HCT116 (cell line): Measurements from ENCODE around the gene NT5C3A. TPM values are rescaled to one million over a fixed set of nuclear protein-coding genes. Genes with fewer than 3 reads are reported as not detected.
"Not testable (repeated sequence)": the region's sequence is repeated elsewhere in the genome, so short reads cannot be mapped to it uniquely, and the experiment has no call there.

Experiments
- ATAC-seq: fragments of 200-7000 bp; cut with Tn5 transposase; 2 replicates; pipeline ENCODE4 v1.9.1; 2020; ENCODE audit warnings: mild to moderate bottlenecking, moderate library complexity
- BruUV-seq: library from RNA; stranded (reverse); fragments of 400-500 nt; replicated peaks from 2 replicates; lab custom pipeline; 2021; lab: Mats Ljungman, UMichigan
- CTCF ChIA-PET: fragments of 300-600 bp; sonication (Branson Sonifier 250); formaldehyde crosslinking; loops from one replicate; lab custom pipeline; 2021; ENCODE audit warnings: antibody characterized with exemption; lab: Charles Lee
- POLR2A ChIA-PET: fragments of 300-600, 350-600 bp; sonication (Branson Sonifier 250); formaldehyde crosslinking; loops from one replicate; lab custom pipeline; 2021; ENCODE audit warnings: antibody characterized with exemption; lab: Charles Lee
- RAD21 ChIA-PET, 2 experiments: fragments of 300-600 bp; sonication (Branson Sonifier 250); formaldehyde crosslinking; loops; one replicate each; lab custom pipeline; 2023; ENCODE audit warnings: low total read pairs in 2 of 2; ENCODE audit not compliant: uncharacterized antibody in 2 of 2, unreplicated experiment in 2 of 2, low non-redundant PET in 1 of 2; lab: Charles Lee
- DNase-seq: peaks from one replicate; pipeline ENCODE4 v3.0.0-alpha.2; 2010; ENCODE audit warnings: low read depth, low spot score
- H2AFZ ChIP-seq: fragments of 200-600 bp; shearing (Covaris generic), sonication (generic); 2 replicates; pipeline ENCODE4 v1.6.1; 2017; ENCODE audit warnings: low read depth, mixed run types, mixed read lengths, antibody characterized with exemption, low read length; ENCODE audit not compliant: poor library complexity, severe bottlenecking
- H3K27ac ChIP-seq: 2 replicates; pipeline ENCODE4 v1.5.1; 2012; ENCODE audit warnings: low read depth, low read length
- H3K27me3 ChIP-seq: fragments of 200-600 bp; sonication (generic); 2 replicates; pipeline ENCODE4 v1.6.1; 2016; ENCODE audit warnings: mixed run types, low read length, mixed read lengths; ENCODE audit not compliant: insufficient read depth
- H3K36me3 ChIP-seq, 2 experiments: fragments of 200-500 bp in 1 of 2; fragments of 200-600 bp in 1 of 2; sonication (Bioruptor generic) in 1 of 2; sonication (generic) in 1 of 2; 2 replicates each; pipeline versions ENCODE4 v1.5.1 to v1.6.1; 2014 to 2016; ENCODE audit warnings: low read length in 2 of 2, inconsistent platforms in 1 of 2, mixed read lengths in 1 of 2, mixed run types in 1 of 2; ENCODE audit not compliant: insufficient read depth in 2 of 2, control insufficient read depth in 1 of 2
- H3K4me1 ChIP-seq, 2 experiments: fragments of 200-600 bp in 1 of 2; sonication (generic) in 1 of 2; 2 replicates each; pipeline versions ENCODE4 v1.5.1 to v1.6.1; 2012 to 2017; ENCODE audit warnings: low read length in 2 of 2, inconsistent platforms in 1 of 2, mild to moderate bottlenecking in 1 of 2, mixed read lengths in 1 of 2, mixed run types in 1 of 2, moderate library complexity in 1 of 2; ENCODE audit not compliant: insufficient read depth in 2 of 2, control insufficient read depth in 1 of 2
- H3K4me2 ChIP-seq: fragments of 200-600 bp; sonication (generic); 2 replicates; pipeline ENCODE4 v1.6.1; 2017; ENCODE audit warnings: mixed run types, low read length, mixed read lengths
- H3K4me3 ChIP-seq, 2 experiments: fragments of 200-600 bp in 1 of 2; sonication (generic) in 1 of 2; replicated peaks in 1 of 2; 2 replicates each; pipeline ENCODE4 v1.5.1; 2011 to 2016; ENCODE audit warnings: low read length in 2 of 2, control low read depth in 1 of 2, low read depth in 1 of 2, mild to moderate bottlenecking in 1 of 2, mixed read lengths in 1 of 2, mixed run types in 1 of 2
- H3K79me2 ChIP-seq: fragments of 200-600 bp; sonication (generic); 2 replicates; pipeline ENCODE4 v1.6.1; 2017; ENCODE audit warnings: mild to moderate bottlenecking, mixed run types, low read length, moderate library complexity, mixed read lengths; ENCODE audit not compliant: insufficient read depth
- H3K9ac ChIP-seq: fragments of 200-600 bp; sonication (generic); 2 replicates; pipeline ENCODE4 v1.6.1; 2016; ENCODE audit warnings: low read length, mixed read lengths
- H3K9me2 ChIP-seq: fragments of 200-600 bp; sonication (generic), shearing (Covaris generic); 2 replicates; pipeline ENCODE4 v1.6.1; 2017; ENCODE audit warnings: mixed run types, mild to moderate bottlenecking, moderate library complexity; ENCODE audit not compliant: insufficient read depth
- H3K9me3 ChIP-seq, 2 experiments: fragments of 200-500 bp in 1 of 2; fragments of 200-600 bp in 1 of 2; sonication (Bioruptor generic) in 1 of 2; sonication (generic) in 1 of 2; 2 replicates each; pipeline ENCODE4 v1.6.1; 2014 to 2017; ENCODE audit warnings: low read length in 2 of 2, mixed read lengths in 2 of 2, inconsistent platforms in 1 of 2, low read depth in 1 of 2, mild to moderate bottlenecking in 1 of 2, mixed run types in 1 of 2, moderate library complexity in 1 of 2; ENCODE audit not compliant: control insufficient read depth in 1 of 2, insufficient read depth in 1 of 2
- H4K20me1 ChIP-seq: fragments of 200-600 bp; sonication (generic), shearing (Covaris generic); 2 replicates; pipeline ENCODE4 v1.6.1; 2017; ENCODE audit warnings: mixed run types, mild to moderate bottlenecking, moderate library complexity; ENCODE audit not compliant: insufficient read depth
- intact Hi-C: fragments of 100-400 bp; cut with micrococcal nuclease; formaldehyde crosslinking; loops from 2 replicates; pipeline ENCODE4 v1.10.0; 2022
- total RNA-seq: library from RNA; stranded (reverse); gene quantifications from one replicate; pipeline ENCODE4 v1.2.1, GENCODE V29; 2021; ENCODE audit not compliant: unreplicated experiment

NT5C3A gene
- total RNA-seq, 1 experiment from 2014 or later, result 32.5 TPM

GRCh38 chr7:32997956-32998355 is 64.6 kb downstream of the NT5C3A start:
- BruUV-seq, H3K36me3 ChIP-seq, H3K79me2 ChIP-seq, ATAC-seq, H2AFZ ChIP-seq, H3K4me3 ChIP-seq, DNase-seq, POLR2A ChIA-PET, H4K20me1 ChIP-seq, H3K9ac ChIP-seq, H3K27ac ChIP-seq, intact Hi-C loops, H3K4me2 ChIP-seq, H3K27me3 ChIP-seq, H3K9me2 ChIP-seq, H3K4me1 ChIP-seq, H3K9me3 ChIP-seq, CTCF ChIA-PET, RAD21 ChIA-PET: not testable (repeated sequence)

GRCh38 chr7:32992750-32993149 is 69.8 kb downstream of the NT5C3A start:
- H2AFZ ChIP-seq, H3K27me3 ChIP-seq, POLR2A ChIA-PET, CTCF ChIA-PET, BruUV-seq, H3K9me2 ChIP-seq, H3K4me3 ChIP-seq, H3K9me3 ChIP-seq, ATAC-seq, H4K20me1 ChIP-seq, H3K27ac ChIP-seq, H3K36me3 ChIP-seq, H3K79me2 ChIP-seq, H3K4me2 ChIP-seq, H3K9ac ChIP-seq, H3K4me1 ChIP-seq, intact Hi-C loops, RAD21 ChIA-PET, DNase-seq: not testable (repeated sequence)

- H3K9me3 ChIP-seq, H3K36me3 ChIP-seq, H4K20me1 ChIP-seq, H3K27me3 ChIP-seq, RAD21 ChIA-PET, DNase-seq, H3K4me1 ChIP-seq, H3K9ac ChIP-seq, POLR2A ChIA-PET, ATAC-seq, H3K9me2 ChIP-seq, H3K4me3 ChIP-seq, H3K27ac ChIP-seq, CTCF ChIA-PET, H3K4me2 ChIP-seq, intact Hi-C loops, H3K79me2 ChIP-seq, BruUV-seq, H2AFZ ChIP-seq: not testable (repeated sequence)
Measured at GRCh38 chr7:32991975-32992700, 70.4 kb downstream of the NT5C3A start.

- CTCF ChIA-PET, POLR2A ChIA-PET, BruUV-seq, H3K9ac ChIP-seq, H3K9me3 ChIP-seq, ATAC-seq, H3K36me3 ChIP-seq, H3K4me2 ChIP-seq, DNase-seq, H3K4me1 ChIP-seq, H4K20me1 ChIP-seq, H3K79me2 ChIP-seq, RAD21 ChIA-PET, H3K4me3 ChIP-seq, H3K27ac ChIP-seq, H3K9me2 ChIP-seq, intact Hi-C loops, H2AFZ ChIP-seq, H3K27me3 ChIP-seq: not testable (repeated sequence)
Measured at GRCh38 chr7:32991068-32991585, 71.4 kb downstream of the NT5C3A start.
